Measurements from ENCODE around the gene NTHL1.

The NTHL1 gene

DNA sequence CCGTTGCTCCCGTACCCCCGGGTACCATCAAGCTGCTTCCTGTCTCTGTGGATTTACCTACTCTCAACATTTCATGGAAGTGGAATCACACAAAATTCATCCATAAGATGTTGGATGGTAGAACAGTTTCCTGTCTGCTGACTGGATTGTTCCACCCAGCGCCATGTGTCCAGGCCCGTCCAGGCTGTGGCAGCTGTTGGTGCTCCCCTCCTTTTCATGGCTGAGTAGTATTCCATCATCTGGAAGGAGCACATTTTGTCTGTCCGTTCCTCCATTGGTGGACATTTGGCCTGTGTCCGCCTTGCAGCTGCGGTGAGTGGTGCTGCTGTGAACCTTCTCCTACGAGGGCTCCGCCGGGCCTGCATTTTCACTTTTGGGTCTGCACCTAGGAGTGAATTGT is 18.5 kb upstream of the NTHL1 start:
- no peak overlapping the region for H3K4me3 ChIP-seq (ENCODE audit: low read depth, low read length)

DNA sequence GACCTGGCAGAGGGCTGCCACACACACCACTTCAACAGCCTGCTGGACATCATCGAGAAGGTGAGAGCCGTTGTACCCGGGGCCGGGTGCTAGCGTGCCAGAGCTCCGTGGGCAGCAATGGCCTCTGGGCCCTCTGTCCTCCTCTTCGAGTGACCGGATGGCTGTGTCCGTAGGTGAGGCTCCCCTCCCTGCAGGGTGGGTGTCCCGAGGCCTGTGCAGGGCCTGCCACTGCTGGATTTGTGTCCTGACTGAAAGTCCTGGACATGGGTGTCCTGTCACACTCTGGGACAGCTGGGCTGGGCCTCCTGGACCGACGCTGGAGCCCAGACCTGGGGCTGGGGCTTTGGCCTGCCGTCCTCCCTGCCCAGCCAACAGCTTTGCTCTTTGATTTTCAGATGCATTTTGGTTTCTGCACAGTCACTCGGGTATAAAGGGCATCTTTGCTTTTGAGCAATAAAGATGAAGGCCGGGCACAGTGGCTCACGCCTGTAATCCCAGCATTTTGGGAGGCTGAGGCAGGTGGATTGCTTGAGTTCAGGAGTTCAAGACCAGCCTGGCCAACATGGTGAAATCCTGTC is 16.8 kb upstream of the NTHL1 start:
- H3K4me3 ChIP-seq (ENCODE audit: low read depth, low read length), result no peak overlapping the region

DNA sequence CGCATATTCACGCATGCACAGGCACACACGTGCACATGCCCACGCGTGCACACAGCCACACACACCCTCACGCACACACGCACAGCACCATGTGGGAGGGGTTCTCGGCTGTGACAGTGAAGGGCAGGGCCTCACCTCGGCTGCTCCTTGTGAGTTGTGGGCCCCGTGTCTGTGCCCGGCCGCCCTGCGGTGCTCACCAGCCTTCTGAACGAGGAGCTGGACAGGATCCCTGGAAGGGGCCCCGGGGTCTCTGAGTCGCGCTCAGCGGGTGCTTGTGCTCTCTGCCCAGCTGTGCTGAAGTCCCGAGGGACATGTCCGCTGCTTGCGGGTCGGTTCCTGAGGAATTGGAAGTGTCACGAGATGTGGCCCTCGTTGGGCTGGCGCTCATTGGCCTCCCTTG is 16.2 kb upstream of the NTHL1 start:
- H3K4me3 ChIP-seq (ENCODE audit: low read depth, low read length), result no peak overlapping the region

DNA sequence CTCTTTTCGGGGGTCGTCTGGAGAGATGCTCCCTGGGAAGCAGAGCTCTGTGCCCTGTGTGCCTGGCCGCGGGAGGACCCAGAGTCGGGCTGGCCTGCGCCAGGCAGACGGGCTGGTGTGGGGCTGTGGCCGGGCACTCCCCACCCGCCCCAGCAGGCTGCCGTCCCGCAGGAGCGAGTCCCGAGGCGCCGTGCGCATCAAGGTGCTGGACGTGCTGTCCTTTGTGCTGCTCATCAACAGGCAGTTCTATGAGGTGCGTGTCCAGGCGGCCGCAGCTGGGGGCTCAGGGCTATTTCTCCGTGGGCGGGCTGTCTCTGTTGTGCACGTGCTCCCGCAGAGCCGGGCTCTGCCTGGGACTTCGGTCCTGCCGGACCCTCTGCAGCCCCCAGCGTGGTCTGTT is 15.2 kb upstream of the NTHL1 start:
- H3K4me3 ChIP-seq (ENCODE audit: low read depth, low read length), result no peak overlapping the region

DNA sequence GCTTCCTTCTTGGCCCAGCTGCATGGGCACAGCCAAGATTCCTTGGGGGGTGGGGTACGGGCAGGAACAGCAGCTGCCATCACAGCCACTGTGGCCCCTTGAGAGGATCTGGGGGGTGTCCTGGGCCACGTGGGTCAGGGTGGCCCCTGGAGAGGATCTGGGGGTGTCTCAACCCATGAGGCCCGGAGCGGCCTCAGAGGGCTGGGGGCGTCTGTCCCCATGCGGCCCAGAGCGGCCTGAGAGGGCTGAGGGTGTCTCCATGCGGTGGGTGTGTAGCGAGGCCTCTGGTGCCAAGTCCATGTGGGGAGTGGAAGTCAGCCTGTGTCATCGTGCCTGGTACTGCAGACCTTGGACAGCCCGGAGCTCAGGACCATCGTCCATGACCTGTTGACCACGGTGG is 13.9 kb upstream of the NTHL1 start:
- no peak overlapping the region for H3K4me3 ChIP-seq (ENCODE audit: low read depth, low read length)

DNA sequence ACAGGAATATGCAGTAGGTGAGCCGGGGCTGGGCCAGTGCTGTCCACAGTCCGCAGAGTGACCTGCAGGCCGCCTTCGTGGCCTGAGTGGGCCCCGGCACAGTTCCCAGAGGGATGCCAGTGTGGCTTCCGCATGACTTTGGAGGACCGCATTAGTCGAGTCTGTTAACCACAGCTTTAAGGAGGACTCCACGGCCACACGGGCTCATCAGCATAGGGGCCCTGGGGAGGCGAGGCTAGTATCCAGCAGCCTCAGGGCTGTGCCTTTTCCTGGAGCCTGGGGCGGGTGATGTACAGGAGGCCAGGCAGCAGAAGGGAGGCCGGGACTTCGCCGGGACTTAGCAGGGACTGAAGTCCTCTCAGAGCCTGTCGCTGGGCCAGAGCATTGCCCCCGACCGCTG is 13.4 kb upstream of the NTHL1 start:
- no peak overlapping the region for H3K4me3 ChIP-seq (ENCODE audit: low read depth, low read length)

DNA sequence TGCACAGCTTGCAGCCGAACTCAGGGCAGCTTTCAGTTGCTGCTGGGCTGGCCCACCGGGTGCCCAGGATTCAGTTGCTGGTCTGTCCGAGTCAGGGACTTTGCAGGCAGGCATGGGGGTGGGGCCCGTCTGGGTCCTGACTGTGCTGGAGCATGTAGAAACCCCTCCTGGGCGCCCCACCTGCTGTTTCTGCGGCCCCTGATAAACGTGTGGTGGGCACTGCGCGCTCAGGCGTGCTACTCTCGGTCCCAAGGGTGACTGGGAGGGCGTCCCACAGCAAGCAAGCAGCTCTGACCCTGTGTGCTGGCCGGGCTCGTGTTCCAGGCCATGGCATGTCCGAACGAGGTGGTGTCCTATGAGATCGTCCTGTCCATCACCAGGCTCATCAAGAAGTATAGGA is 12.7 kb upstream of the NTHL1 start:
- no peak overlapping the region for H3K4me3 ChIP-seq (ENCODE audit: low read depth, low read length)

DNA sequence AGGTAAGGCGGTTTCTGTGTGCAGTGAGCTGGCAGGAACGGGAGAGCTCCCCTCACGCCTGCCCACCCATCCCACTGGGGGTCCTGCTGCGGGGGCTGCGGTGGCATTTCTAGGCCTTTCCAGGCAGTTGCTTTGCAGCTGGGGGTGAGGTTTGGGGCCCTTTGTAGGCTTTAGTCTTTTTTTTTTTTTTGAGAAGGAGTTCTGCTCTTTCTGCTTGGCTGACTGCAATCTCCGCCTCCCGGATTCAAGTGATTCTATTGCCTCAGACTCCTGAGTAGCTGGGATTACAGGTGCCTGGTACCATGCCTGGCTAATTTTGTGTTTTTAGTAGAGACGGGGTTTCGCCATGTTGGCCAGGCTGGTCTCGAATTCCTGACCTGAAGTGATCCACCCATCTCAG is 11.2 kb upstream of the NTHL1 start:
- no peak overlapping the region for H3K4me3 ChIP-seq (ENCODE audit: low read depth, low read length)

DNA sequence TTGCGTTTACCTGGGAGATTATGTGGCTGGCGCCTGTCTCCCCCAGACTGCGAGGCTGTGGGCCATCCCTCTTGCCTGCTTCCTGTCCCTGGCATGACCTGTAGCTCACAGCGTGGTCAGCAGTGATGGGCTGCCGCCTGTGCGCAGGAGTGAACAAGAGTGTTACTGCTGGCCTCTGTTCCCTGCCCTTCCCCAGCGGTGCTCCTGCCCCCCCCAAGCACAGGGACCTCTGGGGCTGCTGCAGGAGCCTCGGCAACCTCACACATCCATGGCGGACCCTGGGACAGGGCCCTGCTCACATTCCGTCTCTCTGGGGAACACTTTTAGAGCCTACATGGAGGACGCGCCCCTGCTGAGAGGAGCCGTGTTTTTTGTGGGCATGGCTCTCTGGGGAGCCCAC is 10.8 kb upstream of the NTHL1 start:
- H3K4me3 ChIP-seq (ENCODE audit: low read depth, low read length), result no peak overlapping the region

DNA sequence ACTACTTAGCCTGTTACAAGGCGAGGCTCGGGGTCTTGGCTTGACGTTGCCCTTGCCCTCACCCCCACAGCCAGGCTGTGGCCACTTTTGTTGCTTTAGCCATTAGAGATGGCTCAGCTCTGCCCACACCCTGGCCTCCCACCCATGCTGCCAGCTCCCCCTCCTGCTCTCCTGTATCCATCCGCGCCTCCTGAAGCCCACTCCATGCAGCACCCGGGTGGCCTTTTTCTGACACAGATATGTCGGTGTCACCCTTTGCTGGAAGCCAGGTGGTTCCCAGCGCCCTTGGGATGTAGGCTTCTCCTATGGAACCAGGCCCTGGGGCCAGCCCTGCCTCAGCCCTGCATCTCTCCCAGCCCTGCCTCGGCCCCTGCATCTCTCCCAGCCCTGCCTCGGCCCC is 9.8 kb upstream of the NTHL1 start:
- no peak overlapping the region for H3K4me3 ChIP-seq (ENCODE audit: low read depth, low read length)

DNA sequence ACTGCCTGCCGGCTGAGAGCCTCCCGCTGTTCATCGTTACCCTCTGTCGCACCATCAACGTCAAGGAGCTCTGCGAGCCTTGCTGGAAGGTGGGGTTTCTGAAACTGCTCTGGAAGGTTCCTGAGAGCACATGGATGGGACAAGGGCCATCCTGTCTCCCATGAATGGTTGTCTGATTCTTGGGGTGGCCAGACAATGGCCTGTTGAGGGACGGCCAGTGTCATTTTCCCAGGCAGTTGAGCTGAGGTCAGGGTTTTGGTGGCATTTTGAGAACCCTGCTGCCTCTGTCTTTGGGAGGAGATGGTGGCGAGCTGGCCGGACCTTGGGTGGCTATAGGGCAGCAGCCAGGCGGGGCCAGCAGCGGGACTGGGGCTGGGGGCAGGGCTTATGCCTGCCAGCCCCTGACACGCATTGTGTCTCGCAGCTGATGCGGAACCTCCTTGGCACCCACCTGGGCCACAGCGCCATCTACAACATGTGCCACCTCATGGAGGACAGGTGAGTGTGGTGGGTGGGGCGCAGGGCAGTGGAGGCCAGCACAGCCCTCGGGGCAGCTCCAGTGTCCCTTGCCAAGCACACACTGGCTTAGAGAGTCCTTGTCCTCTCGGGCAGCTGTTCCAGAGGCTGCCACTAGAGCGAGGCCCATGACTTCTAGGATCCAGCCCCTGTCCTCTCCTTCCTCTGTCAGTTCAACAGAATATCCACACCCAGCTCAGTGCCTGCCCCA is 9.2 kb upstream of the NTHL1 start:
- no peak overlapping the region for H3K4me3 ChIP-seq (ENCODE audit: low read depth, low read length)

DNA sequence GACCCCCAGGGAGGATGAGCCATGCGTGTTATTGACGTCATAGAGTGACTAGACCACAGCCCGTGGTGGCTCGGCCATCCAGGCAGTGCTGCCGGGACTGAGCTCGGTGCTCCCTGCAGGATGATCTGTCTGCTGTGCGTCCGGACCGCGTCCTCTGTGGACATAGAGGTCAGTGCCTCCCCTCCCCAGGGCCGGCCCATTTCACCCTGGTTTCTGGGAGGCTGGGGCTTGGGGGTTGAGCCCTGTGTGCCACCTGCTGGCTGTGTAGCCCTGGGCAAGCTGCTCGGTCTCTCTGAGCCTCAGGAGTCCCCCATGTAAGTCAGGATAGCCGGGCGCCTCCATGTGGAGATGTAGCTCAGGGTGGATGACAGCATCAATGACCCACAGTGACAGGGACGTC is 8.4 kb upstream of the NTHL1 start:
- H3K4me3 ChIP-seq (ENCODE audit: low read depth, low read length), result no peak overlapping the region

DNA sequence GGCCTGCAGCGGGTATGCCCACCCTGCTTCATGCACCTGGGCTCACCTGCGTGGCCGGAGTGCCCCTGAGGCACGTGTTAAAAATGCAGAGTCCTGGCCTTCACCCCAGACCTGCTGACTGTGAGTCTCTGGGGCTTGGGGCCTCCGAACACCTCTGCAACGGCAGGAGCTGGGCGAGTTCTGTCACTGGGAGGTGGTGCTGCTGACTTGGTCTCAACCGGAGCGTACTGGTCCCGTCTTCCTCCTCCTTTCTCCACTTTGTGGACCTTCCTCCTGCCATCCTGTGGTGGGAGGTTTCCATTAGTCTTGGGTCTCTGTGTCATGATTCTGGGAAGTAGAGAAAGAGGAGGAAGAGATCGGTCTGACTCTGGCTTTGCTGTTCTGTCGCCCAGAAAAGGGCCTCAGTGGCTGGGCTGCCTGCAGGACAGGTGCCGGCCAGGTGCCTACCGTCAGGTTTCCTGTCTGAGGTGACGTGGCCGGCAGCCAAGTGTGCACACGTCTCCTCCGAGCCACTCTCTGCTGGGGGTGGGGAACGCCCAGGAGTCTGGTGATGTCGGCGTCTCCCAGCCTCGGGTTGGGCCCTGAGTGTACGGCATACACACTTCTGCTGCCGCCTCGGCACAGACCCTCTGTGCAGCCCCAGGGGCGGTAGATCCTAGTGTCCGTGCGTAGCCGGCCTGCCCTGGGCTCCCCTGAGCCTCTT is 7.1 kb upstream of the NTHL1 start:
- no peak overlapping the region for H3K4me3 ChIP-seq (ENCODE audit: low read depth, low read length)

DNA sequence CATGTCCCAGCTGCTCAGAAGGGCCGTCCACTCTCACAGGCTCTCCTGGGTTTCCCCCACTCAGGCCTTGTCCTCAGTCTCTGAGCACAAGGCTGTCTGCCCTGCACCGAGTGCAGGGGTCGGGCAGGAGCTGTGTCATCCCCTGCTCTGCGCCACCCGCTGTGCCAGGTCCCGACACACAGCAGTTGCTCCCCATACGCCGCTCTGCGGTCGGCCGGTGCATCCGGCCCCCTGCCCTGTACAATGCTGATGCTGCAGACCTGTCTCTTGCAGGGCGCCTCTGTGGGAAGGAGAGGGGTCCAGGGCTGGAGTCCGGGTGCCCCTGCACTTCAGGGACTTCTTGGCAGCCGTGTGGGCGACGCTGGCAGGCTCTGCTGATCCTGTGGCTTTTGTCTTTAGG is 6.3 kb upstream of the NTHL1 start:
- no peak overlapping the region for H3K4me3 ChIP-seq (ENCODE audit: low read depth, low read length)

DNA sequence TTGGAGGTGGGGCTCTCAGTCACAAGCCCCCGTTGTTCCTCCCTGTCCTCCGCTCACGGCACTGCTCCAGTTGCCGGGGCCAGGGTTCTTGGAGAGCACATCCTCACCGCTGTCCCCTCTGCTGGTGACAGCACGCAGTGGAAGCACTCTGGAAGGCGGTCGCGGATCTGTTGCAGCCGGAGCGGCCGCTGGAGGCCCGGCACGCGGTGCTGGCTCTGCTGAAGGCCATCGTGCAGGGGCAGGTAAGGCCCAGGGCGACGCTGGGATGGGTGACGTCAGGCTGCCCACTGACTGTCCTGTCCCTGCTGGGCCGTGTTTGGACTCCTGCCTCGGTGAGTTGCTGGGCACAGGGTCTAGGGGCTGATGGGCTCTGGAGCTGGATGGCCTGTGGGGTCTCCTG is 5.6 kb upstream of the NTHL1 start:
- no peak overlapping the region for H3K4me3 ChIP-seq (ENCODE audit: low read depth, low read length)

DNA sequence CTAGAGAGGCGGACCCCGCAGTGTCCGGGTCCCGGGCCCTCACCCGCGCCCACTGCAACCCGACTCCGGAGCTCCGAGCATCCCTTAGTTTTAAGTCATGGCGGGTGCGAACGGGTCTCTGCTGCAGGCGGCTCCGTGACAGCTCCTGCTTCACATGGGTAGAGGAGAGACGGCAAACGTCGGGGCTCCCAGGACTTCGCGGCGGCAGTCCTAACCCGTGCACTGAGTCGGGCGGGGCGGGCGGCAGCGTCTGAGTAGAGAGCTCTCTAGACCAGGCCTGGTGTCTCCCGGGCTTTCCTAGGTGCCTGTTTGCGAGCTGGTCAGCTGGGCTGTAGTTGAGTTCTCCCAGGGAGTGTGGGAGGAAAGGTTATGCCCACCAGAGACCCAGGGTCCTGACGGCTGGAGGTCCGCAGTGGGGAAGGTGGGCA is 496 bp upstream of the NTHL1 start:
- peak overlapping the region; percentile 83 for H3K4me3 ChIP-seq (ENCODE audit: low read depth, low read length)

DNA sequence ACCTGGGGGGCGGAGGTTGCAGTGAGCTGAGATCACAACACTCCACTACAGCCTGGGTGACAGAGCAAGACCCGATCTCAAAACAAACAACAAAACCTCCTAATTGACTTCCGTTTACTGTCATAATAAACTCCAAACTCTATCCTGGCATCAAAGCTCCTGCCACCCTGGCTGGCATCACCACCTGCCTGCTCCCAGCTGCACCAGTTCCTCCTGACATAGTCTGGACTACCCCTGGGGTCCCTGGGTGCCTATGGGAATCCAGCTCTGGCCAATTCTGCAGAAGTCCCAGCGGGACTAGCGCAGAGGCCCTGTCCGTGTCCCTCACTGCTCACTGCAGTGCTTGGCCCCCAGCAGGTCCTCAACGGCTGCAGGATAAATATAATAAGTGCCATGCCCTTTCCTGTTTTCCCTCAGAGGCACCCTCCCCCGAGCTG is 723 bp downstream of the NTHL1 start:
- H3K4me3 ChIP-seq (ENCODE audit: low read depth, low read length), result peak overlapping the region; percentile 83

DNA sequence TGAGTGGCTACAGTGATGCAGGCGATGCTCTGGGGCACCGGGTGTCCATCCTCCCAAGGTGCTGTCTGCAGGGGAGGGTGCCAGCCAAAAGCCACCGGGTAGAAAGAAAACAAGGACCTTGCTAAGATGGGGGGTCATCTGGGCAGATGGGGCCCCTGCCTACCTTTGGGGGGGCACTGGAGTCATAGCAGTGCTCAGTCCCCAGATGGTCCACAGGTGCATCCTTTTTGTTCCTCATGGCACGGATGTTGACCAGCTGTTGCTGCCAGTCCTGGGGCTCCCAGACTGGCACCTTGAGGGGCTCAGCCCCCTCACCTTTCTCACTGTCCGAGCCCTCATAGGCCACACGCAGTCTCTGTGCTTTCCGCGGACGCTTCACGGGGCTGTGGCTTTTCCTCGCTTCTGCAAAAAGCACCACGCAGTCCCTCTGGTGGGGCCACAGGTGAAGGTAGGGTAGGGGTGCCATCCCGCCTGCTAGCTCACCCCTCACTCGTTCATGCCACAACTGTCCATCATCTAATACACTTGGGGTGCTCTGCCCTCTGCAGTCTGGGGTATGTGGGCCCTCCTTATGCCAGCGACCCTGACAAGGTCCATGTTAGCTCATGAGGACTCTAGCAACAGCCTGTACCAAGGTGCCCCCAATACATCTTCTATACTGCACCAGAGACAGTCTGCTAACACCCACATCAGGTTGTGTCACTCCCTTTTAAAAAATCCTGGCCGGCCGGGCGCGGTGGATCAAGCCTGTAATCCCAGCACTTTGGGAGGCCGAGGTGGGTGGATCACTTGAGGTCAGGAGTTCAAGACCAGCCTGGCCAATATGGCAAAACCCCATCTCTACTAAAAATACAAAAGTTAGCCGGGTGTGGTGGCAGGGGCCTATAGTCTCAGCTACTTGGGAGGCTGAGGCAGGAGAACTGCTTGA is 1.4 kb downstream of the NTHL1 start:
- no peak overlapping the region for H3K4me3 ChIP-seq (ENCODE audit: low read depth, low read length)

DNA sequence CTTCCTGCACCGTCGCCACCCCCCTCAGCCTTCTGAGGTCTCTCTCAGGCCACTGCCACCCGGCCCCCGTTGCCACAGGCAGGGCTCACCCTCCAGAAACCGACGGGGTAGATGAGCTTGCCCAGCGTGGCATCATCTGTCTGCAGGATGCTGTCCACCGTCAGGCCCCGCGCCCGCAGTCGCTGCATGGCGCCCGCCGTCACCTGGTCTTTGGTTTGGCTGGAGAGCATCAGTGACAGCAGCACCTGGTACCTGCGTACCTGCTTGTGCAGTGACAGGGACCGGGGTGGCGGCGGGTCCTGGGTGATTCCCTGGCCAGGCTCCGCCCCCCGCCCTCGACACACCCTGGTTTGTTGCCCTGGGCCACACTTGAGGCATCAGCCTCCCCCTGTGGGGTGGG is 3.1 kb downstream of the NTHL1 start:
- H3K4me3 ChIP-seq (ENCODE audit: low read depth, low read length), result no peak overlapping the region

DNA sequence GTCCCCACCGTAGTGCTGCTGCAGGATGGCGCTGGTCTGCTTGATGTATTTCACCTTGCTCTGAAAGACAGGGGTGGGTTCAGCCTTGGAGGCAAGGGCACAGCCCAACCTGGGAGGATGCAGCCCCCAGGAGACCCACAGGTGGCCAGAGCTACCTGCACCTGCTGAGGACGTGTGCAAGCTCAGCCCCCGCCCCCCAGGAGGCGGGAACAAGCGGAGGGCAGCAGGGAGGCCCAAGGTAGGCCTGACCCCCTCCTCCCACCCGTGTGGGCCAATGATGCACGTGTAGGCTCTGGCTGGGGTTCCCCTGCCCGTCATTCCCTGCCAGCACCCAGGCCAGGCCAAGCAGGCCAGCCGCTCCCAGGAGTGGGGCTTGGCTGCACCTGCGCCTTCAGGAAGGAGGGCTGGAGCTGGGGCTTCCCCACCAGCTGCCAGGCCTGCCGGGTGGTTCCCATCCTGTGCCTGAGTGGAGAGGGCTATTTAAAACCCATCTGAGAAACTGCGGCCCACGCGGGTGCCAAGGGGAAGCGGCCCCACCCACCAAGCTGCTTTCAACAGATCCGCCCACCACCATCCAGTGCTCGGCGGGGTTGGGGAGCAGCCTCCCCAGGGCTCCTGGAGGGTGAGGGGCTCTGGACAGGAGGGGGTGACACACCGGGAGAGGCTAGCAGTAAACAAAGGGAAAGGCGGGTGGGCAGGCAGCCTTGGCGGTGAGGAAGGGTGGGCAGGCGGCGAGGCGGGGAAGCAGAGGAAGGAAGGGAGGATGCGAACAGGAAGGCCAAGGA is 3.8 kb downstream of the NTHL1 start:
- no peak overlapping the region for H3K4me3 ChIP-seq (ENCODE audit: low read depth, low read length)
